Forelimb muscle (tissue), 1 donor: ENCODE results near the gene BSDC1. TPM values are rescaled to one million over a fixed set of nuclear protein-coding genes. Genes with fewer than 3 reads are reported as not detected.

Experiments used
- polyA plus RNA-seq: library from polyadenylated mRNA; unstranded; fragments of 120-200 nt; gene quantifications from one replicate; pipeline ENCODE4 v1.2.1, GENCODE V29; 2013; ENCODE audit not compliant: insufficient read length

Gene BSDC1
- polyA plus RNA-seq, 1 donor: 39.6 TPM

Other genes with a start within 250 kb of the BSDC1 start
- gene TXLNA, start 214.8 kb downstream of the BSDC1 start, polyA plus RNA-seq: 28.5 TPM
- 57.8 TPM for gene CCDC28B, start 193.8 kb downstream of the BSDC1 start, polyA plus RNA-seq
- gene IQCC, start 188.8 kb downstream of the BSDC1 start, polyA plus RNA-seq: 2.5 TPM
- gene DCDC2B, start 185.4 kb downstream of the BSDC1 start, polyA plus RNA-seq: 0.66 TPM
- 7.3 TPM for gene TMEM234, start 172.1 kb downstream of the BSDC1 start, polyA plus RNA-seq
- gene EIF3I, start 172.0 kb downstream of the BSDC1 start, polyA plus RNA-seq: 164 TPM
- 4.0 TPM for gene FAM167B, start 147.2 kb downstream of the BSDC1 start, polyA plus RNA-seq
- gene LCK, start 143.2 kb downstream of the BSDC1 start, polyA plus RNA-seq: 0.35 TPM
- 40.1 TPM for gene HDAC1, start 102.4 kb downstream of the BSDC1 start, polyA plus RNA-seq
- gene MARCKSL1, start 58.2 kb downstream of the BSDC1 start, polyA plus RNA-seq: 136 TPM
- 7.0 TPM for gene FAM229A, start 32.0 kb downstream of the BSDC1 start, polyA plus RNA-seq
- 2.9 TPM for gene TSSK3, start 31.9 kb downstream of the BSDC1 start, polyA plus RNA-seq
- gene ZBTB8B, start 70.6 kb upstream of the BSDC1 start, polyA plus RNA-seq: 0.11 TPM
- 9.1 TPM for gene ZBTB8A, start 145.0 kb upstream of the BSDC1 start, polyA plus RNA-seq